HFFc6 (cell line): Measurements from ENCODE around the gene ZCCHC10. TPM values are rescaled to one million over a fixed set of nuclear protein-coding genes. Genes with fewer than 3 reads are reported as not detected.
"Not testable (repeated sequence)": the region's sequence is repeated elsewhere in the genome, so short reads cannot be mapped to it uniquely, and the experiment has no call there.

Experiments
- DNase-seq: peaks from one replicate; pipeline ENCODE4 v3.0.0-alpha.2; 2018
- H3K27ac Mint-ChIP-seq: 2 replicates; pipeline ENCODE4 v1.8.0; 2020; ENCODE audit warnings: mild to moderate bottlenecking, mixed read lengths
- H3K27me3 Mint-ChIP-seq: 2 replicates; pipeline ENCODE4 v1.8.0; 2021; ENCODE audit warnings: mild to moderate bottlenecking, moderate library complexity, mixed read lengths; ENCODE audit not compliant: insufficient read depth
- H3K36me3 Mint-ChIP-seq: 2 replicates; pipeline ENCODE4 v1.8.0; 2021; ENCODE audit warnings: low read depth, mixed read lengths
- H3K4me1 Mint-ChIP-seq: 2 replicates; pipeline ENCODE4 v1.8.0; 2020; ENCODE audit warnings: low read depth, mixed read lengths
- H3K4me3 Mint-ChIP-seq: 2 replicates; pipeline ENCODE4 v1.8.0; 2020; ENCODE audit warnings: mild to moderate bottlenecking, moderate library complexity, mixed read lengths
- H3K9me3 Mint-ChIP-seq: 2 replicates; pipeline ENCODE4 v1.8.0; 2020; ENCODE audit warnings: mild to moderate bottlenecking, mixed read lengths
- total RNA-seq, 6 experiments: library from RNA; stranded (reverse); fragmentation: NEBNext Ultra II Directional; extraction: Animal tissue kit (Norgen Biotek cat#: 25700); gene quantifications; 2 replicates in 1 of 6; 3 replicates in 5 of 6; pipeline ENCODE4 v1.2.3, GENCODE V29; 2021
- TF ChIP-seq, protein P1 (sequence below): fragments of 200-600 bp; sonication (generic); IDR thresholded peaks from 2 replicates; pipeline ENCODE4 v1.5.0; 2021; ENCODE audit warnings: antibody characterized with exemption, mild to moderate bottlenecking

The ZCCHC10 gene
- total RNA-seq, 6 experiments from 2014 or later = 11.0 to 19.8 (median 17.4) TPM

DNA sequence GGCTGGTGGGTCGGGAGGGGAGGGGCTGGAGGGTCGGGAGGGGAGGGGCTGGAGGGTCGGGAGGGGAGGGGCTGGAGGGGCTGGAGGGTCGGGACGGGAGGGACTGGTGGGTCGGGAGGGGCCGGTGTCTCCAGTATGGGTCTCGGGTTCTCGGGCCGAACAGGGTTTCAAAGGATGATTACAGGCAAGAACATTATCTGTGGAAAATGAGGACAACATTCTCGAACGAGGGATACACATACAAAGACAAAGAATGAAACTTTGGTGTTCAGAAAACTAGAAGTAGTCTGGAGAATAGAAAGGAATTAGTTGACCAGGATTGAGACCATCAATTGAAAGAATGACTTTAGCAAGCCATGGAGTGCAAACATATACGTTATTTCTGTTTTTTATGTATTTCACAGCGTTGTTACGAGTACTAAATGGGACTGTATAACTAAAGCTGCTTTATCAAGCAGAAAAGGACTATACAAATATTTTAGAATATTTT lies 360 bp upstream of the ZCCHC10 start:
- Mint-ChIP-seq H3K4me1 (peaks cover 32% of the 10 kb centered on the region), H3K4me3 (peak overlapping the region; percentile 92), H3K9me3 (no peaks in the 10 kb centered on the region), H3K27me3 (no peaks in the 10 kb centered on the region; the same call in 1 of the 2 replicates), H3K36me3 (peaks cover 16% of the 10 kb centered on the region), H3K27ac (peak overlapping the region; percentile 71; the same call in 1 of the 2 replicates)
- TF ChIP-seq, protein P1, sequence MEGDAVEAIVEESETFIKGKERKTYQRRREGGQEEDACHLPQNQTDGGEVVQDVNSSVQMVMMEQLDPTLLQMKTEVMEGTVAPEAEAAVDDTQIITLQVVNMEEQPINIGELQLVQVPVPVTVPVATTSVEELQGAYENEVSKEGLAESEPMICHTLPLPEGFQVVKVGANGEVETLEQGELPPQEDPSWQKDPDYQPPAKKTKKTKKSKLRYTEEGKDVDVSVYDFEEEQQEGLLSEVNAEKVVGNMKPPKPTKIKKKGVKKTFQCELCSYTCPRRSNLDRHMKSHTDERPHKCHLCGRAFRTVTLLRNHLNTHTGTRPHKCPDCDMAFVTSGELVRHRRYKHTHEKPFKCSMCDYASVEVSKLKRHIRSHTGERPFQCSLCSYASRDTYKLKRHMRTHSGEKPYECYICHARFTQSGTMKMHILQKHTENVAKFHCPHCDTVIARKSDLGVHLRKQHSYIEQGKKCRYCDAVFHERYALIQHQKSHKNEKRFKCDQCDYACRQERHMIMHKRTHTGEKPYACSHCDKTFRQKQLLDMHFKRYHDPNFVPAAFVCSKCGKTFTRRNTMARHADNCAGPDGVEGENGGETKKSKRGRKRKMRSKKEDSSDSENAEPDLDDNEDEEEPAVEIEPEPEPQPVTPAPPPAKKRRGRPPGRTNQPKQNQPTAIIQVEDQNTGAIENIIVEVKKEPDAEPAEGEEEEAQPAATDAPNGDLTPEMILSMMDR = no peak
- no peak for DNase-seq

DNA sequence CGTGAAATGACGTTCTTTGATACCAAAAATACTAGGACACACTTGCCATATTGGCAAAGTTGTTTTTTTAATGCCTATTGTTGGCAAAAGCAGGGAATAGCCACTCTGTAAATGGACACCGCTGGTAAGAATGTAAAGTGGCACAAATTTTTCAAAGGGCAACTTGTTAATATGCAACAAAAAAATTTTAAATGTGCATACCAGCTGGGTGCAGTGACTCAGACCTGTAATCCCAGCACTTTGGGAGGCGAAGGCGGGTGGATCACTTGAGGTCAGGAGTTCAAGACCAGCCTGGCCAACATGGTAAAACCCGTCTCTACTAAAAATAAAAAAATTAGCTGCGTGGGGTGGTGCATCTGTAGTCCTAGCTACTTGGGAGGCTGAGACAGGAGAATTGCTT lies 6.9 kb downstream of the ZCCHC10 start:
- not testable (repeated sequence) for H3K4me3 Mint-ChIP-seq, H3K4me1 Mint-ChIP-seq, H3K9me3 Mint-ChIP-seq, DNase-seq, H3K27me3 Mint-ChIP-seq, H3K27ac Mint-ChIP-seq
- H3K36me3 Mint-ChIP-seq = peaks cover 36% of the 10 kb centered on the region

DNA sequence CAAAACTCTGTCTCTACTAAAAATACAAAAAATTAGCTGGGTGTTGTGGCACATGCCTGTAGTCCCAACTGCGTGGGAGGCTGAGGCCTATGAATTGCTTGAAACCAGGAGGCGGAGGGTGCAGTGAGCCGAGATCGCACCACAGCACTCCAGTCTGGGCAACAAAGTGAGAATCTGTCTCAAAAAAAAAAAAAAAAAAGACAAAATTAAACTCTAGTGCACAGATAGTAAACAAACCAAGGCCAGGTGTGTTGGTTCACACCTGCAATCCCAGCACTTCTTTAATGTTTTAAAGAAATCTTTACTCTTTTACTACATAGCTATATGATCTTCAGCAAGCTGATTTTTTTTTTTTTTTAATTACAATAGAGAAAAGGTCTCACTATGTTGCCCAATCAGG lies 8.4 kb downstream of the ZCCHC10 start:
- Mint-ChIP-seq H3K27ac (no peak overlapping the region), H3K4me1 (no peaks in the 10 kb centered on the region), H3K4me3 (no peak overlapping the region), H3K9me3 (no peaks in the 10 kb centered on the region), H3K36me3 (peaks cover 35% of the 10 kb centered on the region), H3K27me3 (no peaks in the 10 kb centered on the region)
- TF ChIP-seq, protein P1 = no peak
- DNase-seq = no peak

DNA sequence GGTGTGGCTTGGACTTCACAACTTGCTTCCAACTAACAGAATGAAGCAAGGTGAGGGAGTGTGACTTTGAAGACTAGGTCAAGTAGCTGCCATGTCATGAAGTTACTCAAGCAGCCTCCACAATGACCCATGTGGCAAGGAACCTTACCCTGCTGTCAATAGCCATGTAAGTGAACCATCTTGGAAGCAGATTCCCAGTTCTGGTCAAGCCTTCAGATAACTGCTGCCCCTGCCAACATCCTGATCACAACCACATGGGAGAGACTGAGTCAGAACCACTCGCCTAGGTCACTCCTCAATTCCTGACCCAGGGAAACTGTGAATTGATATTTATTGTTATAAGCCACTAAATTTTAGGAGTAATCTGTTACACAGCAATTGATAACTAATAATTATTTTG lies 10.9 kb downstream of the ZCCHC10 start:
- TF ChIP-seq, protein P1 = no peak
- Mint-ChIP-seq H3K9me3 (no peaks in the 10 kb centered on the region), H3K4me1 (no peaks in the 10 kb centered on the region), H3K36me3 (peaks cover 29% of the 10 kb centered on the region), H3K27me3 (no peaks in the 10 kb centered on the region), H3K27ac (no peak overlapping the region), H3K4me3 (no peak overlapping the region)
- no peak for DNase-seq

DNA sequence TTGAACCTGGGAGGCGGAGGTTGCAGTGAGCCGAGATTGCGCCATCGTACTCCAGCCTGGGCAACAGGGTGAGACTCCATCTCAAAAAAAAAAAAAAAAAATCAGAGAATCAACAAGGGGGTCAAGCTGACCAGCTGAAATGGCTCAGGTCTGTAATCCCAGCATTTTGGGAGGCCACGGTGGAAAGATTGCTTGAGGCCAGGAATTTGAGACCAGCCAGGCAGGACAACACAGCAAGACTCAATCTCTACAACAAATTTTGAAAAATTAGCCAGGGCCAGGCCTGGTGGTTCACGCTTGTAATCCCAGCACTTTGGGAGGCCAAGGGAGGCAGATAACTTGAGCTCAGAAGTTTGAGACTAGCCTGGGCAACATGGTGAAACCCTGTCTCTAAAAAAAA lies 17.9 kb downstream of the ZCCHC10 start:
- not testable (repeated sequence) for DNase-seq, H3K27me3 Mint-ChIP-seq, H3K4me3 Mint-ChIP-seq, H3K4me1 Mint-ChIP-seq, H3K9me3 Mint-ChIP-seq, H3K27ac Mint-ChIP-seq
- H3K36me3 Mint-ChIP-seq = peaks cover 11% of the 10 kb centered on the region

DNA sequence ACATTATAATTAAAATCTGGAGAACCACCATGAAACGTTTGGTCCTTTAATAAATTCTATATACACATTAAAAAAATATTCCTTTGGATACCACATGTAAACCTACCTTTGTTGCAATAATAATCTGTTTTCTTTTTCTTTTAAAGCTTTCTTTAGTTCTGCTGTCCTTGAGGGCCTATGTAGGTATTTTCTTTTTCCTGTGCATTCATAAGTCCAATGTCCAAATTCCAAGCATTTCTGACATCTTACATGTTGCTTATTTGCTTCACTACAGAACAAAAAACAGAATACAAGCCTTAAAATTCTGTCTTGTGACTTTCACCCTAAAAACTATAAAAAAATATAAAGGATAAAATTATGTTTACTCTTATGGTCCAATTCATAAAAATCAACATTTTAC lies 19.7 kb downstream of the ZCCHC10 start:
- no peak for DNase-seq
- peaks cover 11% of the 10 kb centered on the region for H3K36me3 Mint-ChIP-seq
- H3K9me3 Mint-ChIP-seq = no peaks in the 10 kb centered on the region
- no peaks in the 10 kb centered on the region for H3K27me3 Mint-ChIP-seq
- H3K4me1 Mint-ChIP-seq = no peaks in the 10 kb centered on the region; the same call in 1 of the 2 replicates
- no peak overlapping the region for H3K27ac Mint-ChIP-seq
- no peak overlapping the region for H3K4me3 Mint-ChIP-seq
- TF ChIP-seq, protein P1 = no peak

DNA sequence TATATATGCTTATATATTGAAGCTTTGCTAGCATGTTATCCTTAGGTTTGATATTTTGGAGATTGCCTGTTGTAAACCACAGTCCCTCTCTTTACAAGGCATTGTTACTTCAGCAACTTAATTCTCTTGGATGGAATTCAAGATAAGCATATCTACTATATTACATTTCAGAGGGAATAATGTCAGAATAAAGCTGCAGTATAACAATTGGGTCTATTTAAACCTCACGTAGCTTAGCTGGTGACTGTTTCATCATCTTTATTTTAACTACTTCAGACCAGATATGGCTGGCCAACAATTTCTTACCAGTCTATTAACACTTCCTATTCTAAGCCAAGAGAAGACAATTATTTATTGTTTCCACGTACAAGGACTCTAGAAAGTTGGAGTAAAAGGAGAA lies 27.1 kb downstream of the ZCCHC10 start:
- Mint-ChIP-seq H3K27me3 (no peaks in the 10 kb centered on the region; the same call in 1 of the 2 replicates), H3K4me1 (no peaks in the 10 kb centered on the region), H3K36me3 (no peaks in the 10 kb centered on the region; the same call in 1 of the 2 replicates), H3K9me3 (no peaks in the 10 kb centered on the region), H3K4me3 (no peak overlapping the region), H3K27ac (no peak overlapping the region)
- TF ChIP-seq, protein P1 = no peak
- no peak for DNase-seq
